Breast epithelium (tissue), 4 donors: ENCODE measurements around the gene NMRK1. TPM values are rescaled to one million over a fixed set of nuclear protein-coding genes. Genes with fewer than 3 reads are reported as not detected.
A peak's percentile ranks its signal among the peaks of the same experiment; 100 is the strongest.

Source experiments
- DNase-seq, 2 donors: peaks; one replicate each; pipeline ENCODE4 v3.0.0-alpha.2; 2019; ENCODE audit warnings: low spot score in 2 of 2
- H3K27ac ChIP-seq, 2 donors: fragments of 200-600 bp; sonication (generic) in 1 of 2; one replicate each; pipeline ENCODE4 v1.5.1; 2016 to 2019; ENCODE audit warnings: mild to moderate bottlenecking in 1 of 2
- H3K27me3 ChIP-seq, 2 donors: fragments of 200-600 bp; sonication (generic) in 1 of 2; one replicate each; pipeline versions ENCODE4 v1.5.1 to v1.6.0; 2017 to 2019; ENCODE audit warnings: control low read depth in 1 of 2, mild to moderate bottlenecking in 1 of 2
- H3K36me3 ChIP-seq: fragments of 200-600 bp; one replicate; pipeline ENCODE4 v1.5.1; 2019
- H3K4me1 ChIP-seq, 2 donors: fragments of 200-600 bp; sonication (generic); one replicate each; pipeline ENCODE4 v1.5.1; 2016 to 2019; ENCODE audit warnings: control low read depth in 1 of 2
- H3K4me3 ChIP-seq, 3 donors: fragments of 200-600 bp; sonication (generic); 1 replicate in 2 of 3; 2 replicates in 1 of 3; pipeline ENCODE4 v1.5.1; 2016 to 2019; ENCODE audit warnings: mild to moderate bottlenecking in 3 of 3, moderate library complexity in 2 of 3
- H3K9me3 ChIP-seq, 2 donors: fragments of 200-600 bp; sonication (generic) in 1 of 2; one replicate each; pipeline ENCODE4 v1.5.1; 2016 to 2019; ENCODE audit warnings: control low read depth in 1 of 2
- POLR2A ChIP-seq: fragments of 450-650 bp; IDR thresholded peaks from one replicate; pipeline ENCODE4 v1.6.1; 2016; ENCODE audit warnings: antibody characterized with exemption, mild to moderate bottlenecking, moderate library complexity
- POLR2AphosphoS5 ChIP-seq, 3 donors: sonication (generic); formaldehyde crosslinking; IDR thresholded peaks; one replicate each; pipeline ENCODE4 v1.6.1; 2017; ENCODE audit warnings: antibody characterized with exemption in 3 of 3
- intact Hi-C: fragments of 100-400 bp; cut with DNase I; formaldehyde crosslinking; loops from one replicate; pipeline ENCODE4 v1.15.1; 2023; ENCODE audit warnings: low total_unique reads
- total RNA-seq, 3 donors: library from RNA; depleted of rRNA; stranded (reverse); fragments of >200 nt; gene quantifications; one replicate each; pipeline ENCODE4 v1.1.0, GENCODE V29; 2016
- TF ChIP-seq, protein P1 (sequence below), 3 donors: fragments of 450-650 bp; IDR thresholded peaks; one replicate each; pipeline ENCODE4 v1.5.1; 2016 to 2017; ENCODE audit warnings: antibody characterized with exemption in 3 of 3, mild to moderate bottlenecking in 3 of 3, moderate library complexity in 3 of 3

Gene NMRK1
- total RNA-seq, 3 donors from 2014 or later, result 21.8 to 27.9 (median 27.7) TPM

DNA sequence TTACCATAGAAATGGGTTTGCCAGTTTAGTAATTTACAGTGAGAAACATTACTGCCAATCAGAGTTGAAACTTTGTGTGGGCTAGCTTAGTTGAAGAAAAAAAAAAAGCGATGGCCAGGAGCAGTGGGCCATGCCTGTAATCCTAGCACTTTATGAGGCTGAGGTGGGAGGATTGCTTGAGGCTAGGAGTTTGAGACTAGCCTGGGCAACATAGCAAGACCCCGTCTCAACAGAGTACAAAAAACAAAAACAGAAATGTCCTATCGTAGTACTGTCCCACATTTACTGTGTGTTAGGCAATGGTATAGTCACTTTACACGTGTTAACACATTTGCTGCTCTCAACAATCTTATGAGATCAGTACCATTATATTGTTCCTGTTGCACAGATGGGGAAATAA is 2.6 kb upstream of the NMRK1 start:
- Histone ChIP-seq H3K4me1 (peaks cover 0 to 10% of the 10 kb centered on the region in 2 donors), H3K27ac (no peak overlapping the region), H3K9me3 (no peaks in the 10 kb centered on the region), H3K4me3 (no peak overlapping the region), H3K36me3 (no peaks in the 10 kb centered on the region), H3K27me3 (no peaks in the 10 kb centered on the region)
- no peak for DNase-seq
- intact Hi-C loops, result no loop called here
- no peak for TF ChIP-seq POLR2A
- no peak for TF ChIP-seq POLR2AphosphoS5 (IDR thresholded peaks at IDR 0.05)
- TF ChIP-seq, protein P1, sequence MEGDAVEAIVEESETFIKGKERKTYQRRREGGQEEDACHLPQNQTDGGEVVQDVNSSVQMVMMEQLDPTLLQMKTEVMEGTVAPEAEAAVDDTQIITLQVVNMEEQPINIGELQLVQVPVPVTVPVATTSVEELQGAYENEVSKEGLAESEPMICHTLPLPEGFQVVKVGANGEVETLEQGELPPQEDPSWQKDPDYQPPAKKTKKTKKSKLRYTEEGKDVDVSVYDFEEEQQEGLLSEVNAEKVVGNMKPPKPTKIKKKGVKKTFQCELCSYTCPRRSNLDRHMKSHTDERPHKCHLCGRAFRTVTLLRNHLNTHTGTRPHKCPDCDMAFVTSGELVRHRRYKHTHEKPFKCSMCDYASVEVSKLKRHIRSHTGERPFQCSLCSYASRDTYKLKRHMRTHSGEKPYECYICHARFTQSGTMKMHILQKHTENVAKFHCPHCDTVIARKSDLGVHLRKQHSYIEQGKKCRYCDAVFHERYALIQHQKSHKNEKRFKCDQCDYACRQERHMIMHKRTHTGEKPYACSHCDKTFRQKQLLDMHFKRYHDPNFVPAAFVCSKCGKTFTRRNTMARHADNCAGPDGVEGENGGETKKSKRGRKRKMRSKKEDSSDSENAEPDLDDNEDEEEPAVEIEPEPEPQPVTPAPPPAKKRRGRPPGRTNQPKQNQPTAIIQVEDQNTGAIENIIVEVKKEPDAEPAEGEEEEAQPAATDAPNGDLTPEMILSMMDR (IDR thresholded peaks at IDR 0.05), result no peak

DNA sequence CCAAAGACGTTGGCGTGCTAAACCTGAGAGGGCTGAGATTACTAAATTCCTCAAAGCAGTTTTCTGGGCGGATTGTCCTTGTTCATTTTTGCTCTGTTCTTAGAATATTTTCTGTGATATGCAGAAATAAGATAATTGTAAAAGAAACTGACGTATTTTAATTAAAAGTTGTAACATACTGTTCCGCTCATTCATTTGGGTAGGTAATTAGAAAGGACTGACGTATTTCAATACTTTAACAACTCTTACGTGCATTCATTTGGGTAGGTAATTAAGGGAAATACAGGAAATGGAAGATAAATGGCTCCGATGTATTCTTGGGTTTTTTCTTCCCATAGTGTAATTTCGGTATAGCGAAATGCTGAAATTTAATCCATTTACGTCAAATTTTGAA is 1.4 kb upstream of the NMRK1 start:
- Histone ChIP-seq H3K27ac (peak overlapping the region; percentile 93 to 98), H3K4me3 (peak overlapping the region; percentile 72 to 95 (median 94)), H3K4me1 (peaks cover 0 to 10% of the 10 kb centered on the region in 2 donors), H3K36me3 (no peaks in the 10 kb centered on the region), H3K9me3 (no peaks in the 10 kb centered on the region), H3K27me3 (no peaks in the 10 kb centered on the region)
- intact Hi-C loops, result no loop called here
- no peak for DNase-seq
- TF ChIP-seq POLR2A (no peak), POLR2AphosphoS5 (IDR thresholded peaks at IDR 0.05) (no peak)
- TF ChIP-seq, protein P1 (IDR thresholded peaks at IDR 0.05), result no peak

DNA sequence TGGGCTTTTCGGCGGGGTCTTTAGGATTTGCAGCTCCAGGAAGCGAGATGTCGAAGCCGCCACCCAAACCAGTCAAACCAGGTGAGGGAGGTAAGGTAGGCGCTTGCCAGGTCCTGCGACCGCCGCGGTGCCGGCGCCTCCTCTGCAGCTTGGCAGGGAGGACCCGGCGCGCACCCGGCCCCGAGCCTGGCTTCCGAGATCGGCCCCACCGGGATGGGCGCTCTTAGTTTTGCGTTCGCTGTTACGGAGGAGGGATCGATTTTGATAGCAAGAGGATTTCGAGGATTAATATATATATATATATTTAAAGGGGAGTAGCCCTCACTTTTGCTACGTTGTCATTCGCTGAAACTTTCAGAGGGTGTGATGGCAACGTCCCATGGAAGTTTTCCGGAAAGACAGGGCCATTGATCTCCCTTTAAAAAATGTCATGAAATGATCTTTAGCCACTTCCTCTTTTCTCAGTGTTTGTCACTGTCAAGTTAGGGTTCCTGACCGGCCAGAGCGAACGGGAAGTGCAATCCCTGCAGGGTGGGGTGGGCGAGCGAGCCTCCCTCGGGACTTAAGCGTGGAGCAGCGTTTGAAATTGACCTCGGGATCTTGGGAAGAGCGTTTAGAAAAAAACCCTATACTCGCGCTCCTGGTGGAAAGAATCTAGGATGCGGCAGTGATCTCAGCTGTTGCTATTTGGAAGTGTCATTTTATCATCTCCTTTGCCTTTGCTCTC is 854 bp upstream of the NMRK1 start:
- Histone ChIP-seq H3K36me3 (no peaks in the 10 kb centered on the region), H3K4me1 (peaks cover 0 to 14% of the 10 kb centered on the region in 2 donors), H3K4me3 (peak overlapping the region; percentile 72 to 95 (median 94)), H3K27me3 (no peaks in the 10 kb centered on the region), H3K27ac (peak overlapping the region; percentile 93 to 98), H3K9me3 (no peaks in the 10 kb centered on the region)
- peak; percentile 1 to 60 (median 35) for TF ChIP-seq POLR2AphosphoS5 (IDR thresholded peaks at IDR 0.05)
- TF ChIP-seq, protein P1 (IDR thresholded peaks at IDR 0.05), result peak in 2 of 3 donors; percentile 52 to 53
- no peak for TF ChIP-seq POLR2A
- intact Hi-C loops, result no loop called here
- peak; percentile 36 to 75 for DNase-seq

DNA sequence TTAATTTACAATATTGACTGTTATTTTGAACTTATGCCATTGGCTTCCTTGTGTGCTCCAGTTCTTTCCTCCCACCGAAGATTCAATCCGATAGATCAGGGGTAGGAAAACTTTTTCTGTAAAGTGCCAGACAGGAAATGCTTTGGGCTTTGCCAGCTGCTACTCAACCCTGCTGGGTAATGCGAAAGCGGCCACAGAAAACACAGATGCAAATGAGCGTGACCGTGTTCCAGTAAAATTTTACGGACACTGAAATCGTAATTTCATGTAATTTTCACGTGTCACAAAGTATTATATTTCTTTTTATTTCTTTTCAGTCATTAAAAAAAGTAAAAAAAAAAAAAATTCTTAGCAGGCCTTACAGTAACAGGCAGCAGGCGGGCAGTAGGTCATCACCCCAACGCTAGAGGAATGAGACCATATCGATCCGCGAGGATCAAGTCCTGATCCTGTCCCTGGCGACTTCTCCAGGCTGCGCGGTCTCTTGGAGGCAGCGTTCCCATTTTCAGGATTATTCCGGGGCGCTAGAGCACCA is 599 bp downstream of the NMRK1 start:
- Histone ChIP-seq H3K36me3 (no peaks in the 10 kb centered on the region), H3K9me3 (no peaks in the 10 kb centered on the region), H3K4me3 (peak overlapping the region; percentile 72 to 95 (median 94)), H3K27ac (peak overlapping the region; percentile 93 to 98), H3K4me1 (peaks cover 0 to 18% of the 10 kb centered on the region in 2 donors), H3K27me3 (no peaks in the 10 kb centered on the region)
- intact Hi-C loops, result no loop called here
- peak in 1 of 2 donors; percentile 49 for DNase-seq
- no peak for TF ChIP-seq POLR2AphosphoS5 (IDR thresholded peaks at IDR 0.05)
- no peak for TF ChIP-seq POLR2A
- TF ChIP-seq, protein P1 (IDR thresholded peaks at IDR 0.05), result no peak
